ENCODE measurements around the gene MYZAP.

Gene MYZAP

GRCh38 chr15:57563416-57563815, 28.3 kb upstream of the MYZAP start:
- H3K4me2 ChIP-seq (ENCODE audit: low read depth, low read length, poor library complexity, severe bottlenecking) = no peak overlapping the region
- H3K4me3 ChIP-seq (ENCODE audit: low read length, poor library complexity, severe bottlenecking) = no peak overlapping the region
- no peaks in the 10 kb centered on the region for H4K20me1 ChIP-seq (ENCODE audit: insufficient read depth, low read length, poor library complexity, severe bottlenecking)
- H2AFZ ChIP-seq (ENCODE audit: low read length) = no peak overlapping the region
- H3K36me3 ChIP-seq (ENCODE audit: insufficient read depth, low read length) = no peaks in the 10 kb centered on the region
- H3K27me3 ChIP-seq (ENCODE audit: insufficient read depth, low read length, poor library complexity, severe bottlenecking) = no peaks in the 10 kb centered on the region
- no peaks in the 10 kb centered on the region for H3K9me2 ChIP-seq (replicated peaks; ENCODE audit: low read depth, low read length)
- H3K9me3 ChIP-seq (ENCODE audit: insufficient read depth, low read depth, low read length) = no peaks in the 10 kb centered on the region
- H3F3A ChIP-seq (ENCODE audit: low read depth) = no peaks in the 10 kb centered on the region
- peaks cover 4% of the 10 kb centered on the region for H3K4me1 ChIP-seq (ENCODE audit: insufficient read depth, low read length, poor library complexity, severe bottlenecking)
- H3K9ac ChIP-seq (ENCODE audit: low read depth, low read length, poor library complexity, severe bottlenecking) = no peak overlapping the region
- no peaks in the 10 kb centered on the region for H3K79me2 ChIP-seq (ENCODE audit: insufficient read depth, low read length)
- TF ChIP-seq, protein P1, sequence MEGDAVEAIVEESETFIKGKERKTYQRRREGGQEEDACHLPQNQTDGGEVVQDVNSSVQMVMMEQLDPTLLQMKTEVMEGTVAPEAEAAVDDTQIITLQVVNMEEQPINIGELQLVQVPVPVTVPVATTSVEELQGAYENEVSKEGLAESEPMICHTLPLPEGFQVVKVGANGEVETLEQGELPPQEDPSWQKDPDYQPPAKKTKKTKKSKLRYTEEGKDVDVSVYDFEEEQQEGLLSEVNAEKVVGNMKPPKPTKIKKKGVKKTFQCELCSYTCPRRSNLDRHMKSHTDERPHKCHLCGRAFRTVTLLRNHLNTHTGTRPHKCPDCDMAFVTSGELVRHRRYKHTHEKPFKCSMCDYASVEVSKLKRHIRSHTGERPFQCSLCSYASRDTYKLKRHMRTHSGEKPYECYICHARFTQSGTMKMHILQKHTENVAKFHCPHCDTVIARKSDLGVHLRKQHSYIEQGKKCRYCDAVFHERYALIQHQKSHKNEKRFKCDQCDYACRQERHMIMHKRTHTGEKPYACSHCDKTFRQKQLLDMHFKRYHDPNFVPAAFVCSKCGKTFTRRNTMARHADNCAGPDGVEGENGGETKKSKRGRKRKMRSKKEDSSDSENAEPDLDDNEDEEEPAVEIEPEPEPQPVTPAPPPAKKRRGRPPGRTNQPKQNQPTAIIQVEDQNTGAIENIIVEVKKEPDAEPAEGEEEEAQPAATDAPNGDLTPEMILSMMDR (conservative IDR thresholded peaks at IDR 0.05; ENCODE audit: low read length) = no peak
- no peak for TF ChIP-seq EZH2phosphoT487 (IDR thresholded peaks at IDR 0.05; ENCODE audit: borderline replicate concordance)

DNA sequence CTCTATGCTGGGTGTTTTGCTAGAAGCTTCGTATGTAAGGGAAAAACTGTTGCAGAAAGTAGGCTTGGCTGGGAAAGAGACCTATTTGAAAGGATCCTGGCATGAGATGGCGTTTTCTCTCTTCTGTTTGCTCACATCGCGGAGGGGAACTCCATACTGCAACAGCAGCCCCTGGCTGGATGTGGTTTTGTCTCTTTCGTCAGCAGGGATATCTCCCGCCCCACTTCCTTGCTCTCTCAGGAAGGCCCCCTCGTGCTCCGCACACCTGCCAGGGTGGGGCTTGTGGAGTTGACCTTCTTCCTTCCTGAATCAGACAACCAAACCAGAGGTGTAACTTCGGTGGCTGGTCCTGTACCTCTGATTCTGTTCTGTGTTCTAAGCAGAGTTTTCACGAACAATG, 26.4 kb upstream of the MYZAP start:
- H3K27me3 ChIP-seq (ENCODE audit: insufficient read depth, low read length, poor library complexity, severe bottlenecking) = no peaks in the 10 kb centered on the region
- peaks cover 4% of the 10 kb centered on the region for H3K4me1 ChIP-seq (ENCODE audit: insufficient read depth, low read length, poor library complexity, severe bottlenecking)
- H3K9me3 ChIP-seq (ENCODE audit: insufficient read depth, low read depth, low read length) = no peaks in the 10 kb centered on the region
- H3K4me3 ChIP-seq (ENCODE audit: low read length, poor library complexity, severe bottlenecking) = no peak overlapping the region
- no peak overlapping the region for H3K4me2 ChIP-seq (ENCODE audit: low read depth, low read length, poor library complexity, severe bottlenecking)
- TF ChIP-seq EZH2phosphoT487 (IDR thresholded peaks at IDR 0.05; ENCODE audit: borderline replicate concordance) = no peak
- H3K9ac ChIP-seq (ENCODE audit: low read depth, low read length, poor library complexity, severe bottlenecking) = no peak overlapping the region
- no peaks in the 10 kb centered on the region for H3K79me2 ChIP-seq (ENCODE audit: insufficient read depth, low read length)
- H2AFZ ChIP-seq (ENCODE audit: low read length) = peak overlapping the region; percentile 55; the same call in 1 of the 2 replicates
- H4K20me1 ChIP-seq (ENCODE audit: insufficient read depth, low read length, poor library complexity, severe bottlenecking) = no peaks in the 10 kb centered on the region
- no peaks in the 10 kb centered on the region for H3F3A ChIP-seq (ENCODE audit: low read depth)
- H3K9me2 ChIP-seq (replicated peaks; ENCODE audit: low read depth, low read length) = no peaks in the 10 kb centered on the region
- H3K36me3 ChIP-seq (ENCODE audit: insufficient read depth, low read length) = no peaks in the 10 kb centered on the region

DNA sequence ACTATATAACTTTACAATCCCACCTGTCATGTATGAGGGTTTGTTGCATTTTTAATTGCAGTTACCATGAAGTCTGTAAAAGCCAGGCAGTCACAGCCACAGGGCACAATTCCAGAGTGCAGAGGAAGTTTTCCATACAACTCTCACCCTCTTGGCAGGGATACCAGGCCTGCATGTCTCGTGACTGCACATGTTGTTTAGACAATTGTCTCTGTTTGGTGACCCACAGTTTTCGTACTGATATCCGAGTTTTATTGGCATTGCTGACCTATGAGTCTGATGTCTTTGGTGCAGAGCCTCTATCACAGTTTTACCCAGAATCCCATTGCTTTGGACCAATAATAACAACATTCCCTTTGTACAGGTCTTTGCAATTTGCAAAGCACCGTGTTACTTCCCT, 24.9 kb upstream of the MYZAP start:
- TF ChIP-seq, protein P1 (conservative IDR thresholded peaks at IDR 0.05; ENCODE audit: low read length) = no peak
- TF ChIP-seq EZH2phosphoT487 (IDR thresholded peaks at IDR 0.05; ENCODE audit: borderline replicate concordance) = no peak
- H3K9me2 ChIP-seq (replicated peaks; ENCODE audit: low read depth, low read length) = no peaks in the 10 kb centered on the region
- no peaks in the 10 kb centered on the region for H3K36me3 ChIP-seq (ENCODE audit: insufficient read depth, low read length)
- H4K20me1 ChIP-seq (ENCODE audit: insufficient read depth, low read length, poor library complexity, severe bottlenecking) = no peaks in the 10 kb centered on the region
- no peaks in the 10 kb centered on the region for H3K27me3 ChIP-seq (ENCODE audit: insufficient read depth, low read length, poor library complexity, severe bottlenecking)
- H3F3A ChIP-seq (ENCODE audit: low read depth) = no peaks in the 10 kb centered on the region
- no peak overlapping the region for H2AFZ ChIP-seq (ENCODE audit: low read length)
- no peak overlapping the region for H3K9ac ChIP-seq (ENCODE audit: low read depth, low read length, poor library complexity, severe bottlenecking)
- H3K4me1 ChIP-seq (ENCODE audit: insufficient read depth, low read length, poor library complexity, severe bottlenecking) = peaks cover 4% of the 10 kb centered on the region
- no peak overlapping the region for H3K4me2 ChIP-seq (ENCODE audit: low read depth, low read length, poor library complexity, severe bottlenecking)
- H3K79me2 ChIP-seq (ENCODE audit: insufficient read depth, low read length) = no peaks in the 10 kb centered on the region
- no peaks in the 10 kb centered on the region for H3K9me3 ChIP-seq (ENCODE audit: insufficient read depth, low read depth, low read length)
- H3K4me3 ChIP-seq (ENCODE audit: low read length, poor library complexity, severe bottlenecking) = no peak overlapping the region

GRCh38 chr15:57567891-57568290, 23.8 kb upstream of the MYZAP start:
- no peak overlapping the region for H3K4me3 ChIP-seq (ENCODE audit: low read length, poor library complexity, severe bottlenecking)
- H3K27me3 ChIP-seq (ENCODE audit: insufficient read depth, low read length, poor library complexity, severe bottlenecking) = no peaks in the 10 kb centered on the region
- no peaks in the 10 kb centered on the region for H3K9me2 ChIP-seq (replicated peaks; ENCODE audit: low read depth, low read length)
- H2AFZ ChIP-seq (ENCODE audit: low read length) = no peak overlapping the region
- no peaks in the 10 kb centered on the region for H3K9me3 ChIP-seq (ENCODE audit: insufficient read depth, low read depth, low read length)
- no peaks in the 10 kb centered on the region for H4K20me1 ChIP-seq (ENCODE audit: insufficient read depth, low read length, poor library complexity, severe bottlenecking)
- no peak for TF ChIP-seq EZH2phosphoT487 (IDR thresholded peaks at IDR 0.05; ENCODE audit: borderline replicate concordance)
- TF ChIP-seq, protein P1 (conservative IDR thresholded peaks at IDR 0.05; ENCODE audit: low read length) = no peak
- no peaks in the 10 kb centered on the region for H3F3A ChIP-seq (ENCODE audit: low read depth)
- peaks cover 4% of the 10 kb centered on the region for H3K4me1 ChIP-seq (ENCODE audit: insufficient read depth, low read length, poor library complexity, severe bottlenecking)
- H3K79me2 ChIP-seq (ENCODE audit: insufficient read depth, low read length) = no peaks in the 10 kb centered on the region
- H3K36me3 ChIP-seq (ENCODE audit: insufficient read depth, low read length) = no peaks in the 10 kb centered on the region
- no peak overlapping the region for H3K4me2 ChIP-seq (ENCODE audit: low read depth, low read length, poor library complexity, severe bottlenecking)
- H3K9ac ChIP-seq (ENCODE audit: low read depth, low read length, poor library complexity, severe bottlenecking) = no peak overlapping the region

Data from Loucy (cell line).